K562 (cell line): Measurements from ENCODE around the gene CNTNAP3. TPM values are rescaled to one million over a fixed set of nuclear protein-coding genes. Genes with fewer than 3 reads are reported as not detected.

ENCODE experiments used
- ATAC-seq: fragments of 200-7000 bp; cut with Tn5 transposase; 3 replicates; pipeline ENCODE4 v1.9.1; 2020; ENCODE audit warnings: moderate library complexity
- BruUV-seq: library from RNA; stranded (reverse); fragments of 400-500 nt; replicated peaks from 2 replicates; lab custom pipeline; 2021; lab: Mats Ljungman, UMichigan
- CTCF ChIA-PET: fragments of 300-600 bp; formaldehyde crosslinking; extraction: SDS; loops from one replicate; lab custom pipeline; 2021; ENCODE audit warnings: low intra/inter-chr PET ratio; lab: Yijun Ruan, JAX
- POLR2A ChIA-PET: fragments of 300-600, 350-650 bp; sonication (Branson Sonifier 250); formaldehyde crosslinking; extraction: SDS; loops from one replicate; lab custom pipeline; 2021; ENCODE audit warnings: antibody characterized with exemption, inconsistent platforms; lab: Yijun Ruan, JAX
- DNase-seq, 4 experiments: peaks; one replicate each; pipeline versions ENCODE4 v3.0.0 to v3.0.0-alpha.2; 2011 to 2018; ENCODE audit warnings: low spot score in 3 of 4, mixed read lengths in 3 of 4; ENCODE audit errors: extremely low read depth in 1 of 4
- FAIRE-seq: peaks from 2 replicates; lab custom pipeline; 2011; peaks lifted over from hg19 to GRCh38; lab: Jason Lieb, UNC
- H2AFZ ChIP-seq: 2 replicates; pipeline ENCODE4 v1.6.0; 2011; ENCODE audit warnings: low read depth, low read length, control low read depth, inconsistent platforms
- H3K27ac ChIP-seq: fragments of 200-600 bp; 3 replicates; pipeline ENCODE4 v1.8.0; 2011; ENCODE audit warnings: low read depth, mild to moderate bottlenecking, control low read depth, inconsistent platforms, low read length, moderate library complexity, mixed read lengths; ENCODE audit errors: extremely low read depth
- H3K27me3 ChIP-seq, 2 experiments: fragments of 300-600 bp in 1 of 2; 2 replicates in 1 of 2; 3 replicates in 1 of 2; pipeline versions ENCODE4 v1.6.0 to v1.8.0; 2011; ENCODE audit warnings: inconsistent platforms in 2 of 2, low read length in 2 of 2, mild to moderate bottlenecking in 1 of 2, mixed read lengths in 1 of 2, moderate library complexity in 1 of 2; ENCODE audit not compliant: control insufficient read depth in 2 of 2, insufficient read depth in 2 of 2
- H3K36me3 ChIP-seq: fragments of 300-600 bp; 3 replicates; pipeline ENCODE4 v1.8.0; 2011; ENCODE audit warnings: mild to moderate bottlenecking, low read length, inconsistent platforms; ENCODE audit not compliant: control insufficient read depth, insufficient read depth
- H3K4me1 ChIP-seq, 2 experiments: fragments of 200-600 bp in 1 of 2; replicated peaks in 1 of 2; 2 replicates in 1 of 2; 3 replicates in 1 of 2; pipeline versions ENCODE4 v1.5.1 to v1.8.0; 2011; ENCODE audit warnings: inconsistent platforms in 2 of 2, low read length in 2 of 2, mild to moderate bottlenecking in 1 of 2, mixed read lengths in 1 of 2, moderate library complexity in 1 of 2; ENCODE audit not compliant: control insufficient read depth in 2 of 2, insufficient read depth in 2 of 2
- H3K4me2 ChIP-seq: 2 replicates; pipeline ENCODE4 v1.6.1; 2011; ENCODE audit warnings: low read length, control low read depth, inconsistent platforms, mixed read lengths; ENCODE audit not compliant: insufficient read depth
- H3K4me3 ChIP-seq: fragments of 200-600 bp; sonication (generic), shearing (Covaris generic); 2 replicates; pipeline ENCODE4 v1.5.1; 2016; ENCODE audit warnings: control low read depth, inconsistent platforms
- H3K79me2 ChIP-seq: fragments of 200-600 bp; 3 replicates; pipeline ENCODE4 v1.8.0; 2011; ENCODE audit warnings: low read length, inconsistent platforms; ENCODE audit not compliant: control insufficient read depth, insufficient read depth
- H3K9ac ChIP-seq, 2 experiments: 2 replicates each; pipeline versions ENCODE4 v1.6.0 to v1.6.1; 2011; ENCODE audit warnings: low read depth in 2 of 2, low read length in 2 of 2, control low read depth in 1 of 2, inconsistent platforms in 1 of 2, mild to moderate bottlenecking in 1 of 2, mixed read lengths in 1 of 2; ENCODE audit not compliant: insufficient read depth in 1 of 2
- H3K9me1 ChIP-seq: one replicate; pipeline ENCODE4 v1.6.0; 2011; ENCODE audit warnings: inconsistent platforms, mild to moderate bottlenecking, low read length, moderate library complexity; ENCODE audit not compliant: control insufficient read depth, insufficient read depth
- H3K9me3 ChIP-seq: replicated peaks from 2 replicates; pipeline ENCODE4 v1.5.1; 2011; ENCODE audit warnings: low read depth, low read length, inconsistent platforms; ENCODE audit not compliant: control insufficient read depth, insufficient read depth
- H4K20me1 ChIP-seq: replicated peaks from 2 replicates; pipeline ENCODE4 v1.6.1; 2011; ENCODE audit warnings: low read length, inconsistent platforms, mixed read lengths; ENCODE audit not compliant: control insufficient read depth, insufficient read depth
- CBFA2T2 ChIP-seq: fragments of 450-650 bp; conservative IDR thresholded peaks from 2 replicates; pipeline ENCODE4 v1.6.1; 2017; ENCODE audit warnings: mild to moderate bottlenecking
- IRF2 ChIP-seq: sonication (generic); formaldehyde crosslinking; IDR thresholded peaks from 2 replicates; pipeline ENCODE4 v1.8.1; 2022; ENCODE audit warnings: mild to moderate bottlenecking, missing genetic modification reagents
- MEIS2 ChIP-seq: fragments of 450-650 bp; IDR thresholded peaks from 2 replicates; pipeline ENCODE4 v1.6.1; 2014; ENCODE audit warnings: mild to moderate bottlenecking; ENCODE audit not compliant: partially characterized antibody
- MXI1 ChIP-seq: IDR thresholded peaks from 2 replicates; pipeline ENCODE4 v1.6.1; 2011; ENCODE audit warnings: low read depth, mild to moderate bottlenecking, improper control_type of control experiment, low read length
- NCOA1 ChIP-seq: fragments of 450-650 bp; IDR thresholded peaks from 2 replicates; pipeline ENCODE4 v1.6.1; 2016; ENCODE audit warnings: low read depth
- NFYB ChIP-seq: IDR thresholded peaks from 2 replicates; pipeline ENCODE4 v1.6.1; 2011; ENCODE audit warnings: mild to moderate bottlenecking, moderate library complexity; ENCODE audit not compliant: insufficient read length; ENCODE audit errors: extremely low read depth
- NR2C1 ChIP-seq, 2 experiments: fragments of 450-650 bp; IDR thresholded peaks; 2 replicates each; pipeline ENCODE4 v1.6.1; 2017; ENCODE audit warnings: mild to moderate bottlenecking in 2 of 2, antibody characterized with exemption in 1 of 2, inconsistent platforms in 1 of 2, missing compliant biosample characterization in 1 of 2, missing genetic modification characterization in 1 of 2
- POLR3G ChIP-seq: IDR thresholded peaks from 2 replicates; pipeline ENCODE4 v1.6.1; 2011; ENCODE audit not compliant: insufficient read length, insufficient replicate concordance; ENCODE audit errors: extremely low read depth
- RFX1 ChIP-seq: fragments of 450-650 bp; IDR thresholded peaks from 2 replicates; pipeline ENCODE4 v1.6.1; 2016; ENCODE audit warnings: mild to moderate bottlenecking, moderate library complexity
- SIRT6 ChIP-seq: IDR thresholded peaks from one replicate; pipeline ENCODE4 v1.6.1; 2012; ENCODE audit warnings: low read depth, mild to moderate bottlenecking, control low read depth, inconsistent platforms, low read length, moderate library complexity
- ZNF407 ChIP-seq: fragments of 450-650 bp; IDR thresholded peaks from 2 replicates; pipeline ENCODE4 v1.6.1; 2016; ENCODE audit warnings: low read depth
- WGBS: fragments of 100-300 bp; shearing (Covaris generic); methylation state at CpG from one replicate; pipeline ENCODE4 v1.1.6; 2016; ENCODE audit warnings: low coverage, mixed read lengths; ENCODE audit not compliant: insufficient coverage; ENCODE audit errors: missing lambda C conversion rate; 5-methylcytosine and 5-hydroxymethylcytosine counted together
- in situ Hi-C: fragments of 300-500 bp; cut with MboI; formaldehyde crosslinking; loops from 4 replicates; pipeline ENCODE4 v1.15.0; 2018; ENCODE audit warnings: inconsistent platforms, mixed read lengths
- intact Hi-C: fragments of 100-400 bp; cut with micrococcal nuclease; formaldehyde crosslinking; loops from 2 replicates; pipeline ENCODE4 v1.14.2; 2022
- polyA plus RNA-seq, 8 experiments: library from polyadenylated mRNA; depleted of rRNA in 4 of 8; stranded (reverse) in 5 of 8; unstranded in 3 of 8; fragments of >200 nt; fragmentation: Nextera tagmentation in 2 of 8; fragmentation: Illumina TruSeq in 1 of 8; extraction: Ambion mirVana in 2 of 8; extraction: Trizol in 1 of 8; gene quantifications; 2 replicates each; pipeline versions ENCODE4 v1.2.1 to v1.2.3, GENCODE V29; 2011 to 2014; ENCODE audit warnings: inconsistent platforms in 1 of 8, missing spikeins in 1 of 8
- total RNA-seq, 7 experiments: library from RNA; depleted of rRNA in 6 of 7; stranded (reverse); fragments of >200 nt in 6 of 7; fragmentation: Illumina TruSeq in 2 of 7; extraction: Trizol in 2 of 7; gene quantifications; 2 replicates each; pipeline versions ENCODE4 v1.2.1 to v1.2.3, GENCODE V29; 2011 to 2021; ENCODE audit warnings: low replicate concordance in 1 of 7
- TF ChIP-seq, protein P1 (sequence below): sonication (generic); formaldehyde crosslinking; IDR thresholded peaks from 2 replicates; pipeline ENCODE4 v1.8.0; 2023; ENCODE audit warnings: mild to moderate bottlenecking, missing genetic modification reagents
- TF ChIP-seq, protein P2 (sequence below): fragments of 450-650 bp; formaldehyde crosslinking; IDR thresholded peaks from 2 replicates; pipeline ENCODE4 v1.4.0; 2020; ENCODE audit warnings: mild to moderate bottlenecking

Gene CNTNAP3
- total and polyA plus RNA-seq, 9 of the 15 experiments (the other 6 are each of a cell fraction or from before 2014, with no cell fraction given) = 0.04 to 0.36 (median 0.11) TPM; not detected in 1

- in situ Hi-C loops (no loop called here), intact Hi-C loops (no loop called here)
- Histone ChIP-seq H3K27ac (no peak overlapping the region), H3K9me1 (no peaks in the 10 kb centered on the region), H3K27me3 (no peaks in the 10 kb centered on the region), H3K9me3 (no peaks in the 10 kb centered on the region), H2AFZ (no peak overlapping the region), H3K9ac (no peak overlapping the region), H3K4me1 (no peaks in the 10 kb centered on the region), H3K4me3 (no peak overlapping the region), H4K20me1 (no peaks in the 10 kb centered on the region), H3K36me3 (no peaks in the 10 kb centered on the region), H3K79me2 (no peaks in the 10 kb centered on the region), H3K4me2 (no peak overlapping the region)
- POLR2A ChIA-PET = no interaction called here
- ATAC-seq (no peak), DNase-seq (no peak), FAIRE-seq (no peak)
- BruUV-seq = no TSS peak
- WGBS = 0% methylated on average over 5 of the region's 9 CpGs
- CTCF ChIA-PET = no interaction called here
- TF ChIP-seq SIRT6 (no peak), NR2C1 (IDR thresholded peaks at IDR 0.05) (no peak), NR2C1 (tag; IDR thresholded peaks at IDR 0.05) (no peak), ZNF407 (no peak), IRF2 (CRISPR knock-in tag) (no peak), NFYB (no peak), MEIS2 (no peak), CBFA2T2 (no peak), RFX1 (no peak), MXI1 (no peak), POLR3G (no peak), NCOA1 (no peak)
- TF ChIP-seq, protein P1, sequence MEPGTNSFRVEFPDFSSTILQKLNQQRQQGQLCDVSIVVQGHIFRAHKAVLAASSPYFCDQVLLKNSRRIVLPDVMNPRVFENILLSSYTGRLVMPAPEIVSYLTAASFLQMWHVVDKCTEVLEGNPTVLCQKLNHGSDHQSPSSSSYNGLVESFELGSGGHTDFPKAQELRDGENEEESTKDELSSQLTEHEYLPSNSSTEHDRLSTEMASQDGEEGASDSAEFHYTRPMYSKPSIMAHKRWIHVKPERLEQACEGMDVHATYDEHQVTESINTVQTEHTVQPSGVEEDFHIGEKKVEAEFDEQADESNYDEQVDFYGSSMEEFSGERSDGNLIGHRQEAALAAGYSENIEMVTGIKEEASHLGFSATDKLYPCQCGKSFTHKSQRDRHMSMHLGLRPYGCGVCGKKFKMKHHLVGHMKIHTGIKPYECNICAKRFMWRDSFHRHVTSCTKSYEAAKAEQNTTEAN (CRISPR knock-in tag) = no peak
- TF ChIP-seq, protein P2, sequence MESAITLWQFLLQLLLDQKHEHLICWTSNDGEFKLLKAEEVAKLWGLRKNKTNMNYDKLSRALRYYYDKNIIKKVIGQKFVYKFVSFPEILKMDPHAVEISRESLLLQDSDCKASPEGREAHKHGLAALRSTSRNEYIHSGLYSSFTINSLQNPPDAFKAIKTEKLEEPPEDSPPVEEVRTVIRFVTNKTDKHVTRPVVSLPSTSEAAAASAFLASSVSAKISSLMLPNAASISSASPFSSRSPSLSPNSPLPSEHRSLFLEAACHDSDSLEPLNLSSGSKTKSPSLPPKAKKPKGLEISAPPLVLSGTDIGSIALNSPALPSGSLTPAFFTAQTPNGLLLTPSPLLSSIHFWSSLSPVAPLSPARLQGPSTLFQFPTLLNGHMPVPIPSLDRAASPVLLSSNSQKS (CRISPR knock-in tag) = no peak
These were observed 179.8 kb downstream of the CNTNAP3 start for GRCh38 chr9:39108145-39108544.
